ENCODE results near the gene METTL1. TPM values are rescaled to one million over a fixed set of nuclear protein-coding genes. Genes with fewer than 3 reads are reported as not detected.

METTL1 gene
- total and polyA plus RNA-seq, 2 experiments from 2014 or later = 18.9 to 39.5 TPM

DNA sequence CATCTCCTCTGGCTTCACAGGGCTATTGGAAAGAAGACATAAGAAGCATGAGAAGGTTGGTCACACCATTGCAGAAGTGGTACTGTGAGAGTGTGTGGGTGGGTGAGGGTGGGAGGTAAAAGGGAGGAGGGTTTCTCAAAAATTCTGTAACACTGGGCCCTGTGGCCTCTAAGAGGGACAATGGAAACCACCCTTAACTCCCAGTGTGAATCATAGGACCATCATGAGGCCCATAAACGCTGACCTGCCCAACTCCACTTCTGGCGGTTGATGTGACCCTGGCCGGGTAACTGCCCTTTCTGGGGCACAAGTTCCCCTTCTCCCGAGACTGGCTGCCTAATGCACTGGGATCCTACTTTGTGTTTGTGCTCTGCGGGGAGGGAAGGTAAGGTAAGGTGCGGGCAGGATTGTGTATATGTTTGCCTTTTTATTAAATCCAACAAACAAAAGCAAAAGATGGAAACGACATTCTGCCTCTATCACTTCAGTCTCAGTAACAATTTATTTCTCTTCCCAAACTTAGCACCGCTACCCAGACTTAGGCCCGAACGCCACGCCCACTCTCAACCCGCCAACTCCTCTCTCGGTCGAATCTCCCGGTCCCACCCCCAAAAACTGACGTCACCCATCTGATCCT is 551 bp downstream of the METTL1 start:
- H3K36me3 Mint-ChIP-seq (ENCODE audit: low read depth) = peaks cover 35% of the 10 kb centered on the region
- H3K4me3 Mint-ChIP-seq = peak overlapping the region; percentile 98
- ATAC-seq (peak; percentile 64), DNase-seq (ENCODE audit: low spot score) (peak; percentile 99)
- Histone ChIP-seq H2AFZ (no peak overlapping the region), H3K4me3 (peak overlapping the region; percentile 78), H3F3A (replicated peaks; ENCODE audit: low read depth) (peaks cover 5% of the 10 kb centered on the region; the same call in 1 of the 2 replicates), H3K9me2 (ENCODE audit: insufficient read depth) (no peaks in the 10 kb centered on the region), H3K27me3 (ENCODE audit: insufficient read depth) (peaks cover 35% of the 10 kb centered on the region), H3K4me1 (ENCODE audit: insufficient read depth) (peaks cover 10% of the 10 kb centered on the region; the same call in 1 of the 2 replicates), H3K4me2 (peak overlapping the region; percentile 99), H3K36me3 (ENCODE audit: insufficient read depth) (no peaks in the 10 kb centered on the region; the same call in 1 of the 2 replicates), H3K79me2 (replicated peaks; ENCODE audit: insufficient read depth) (no peaks in the 10 kb centered on the region), H3K27ac (ENCODE audit: low read depth) (peak overlapping the region; percentile 95), H4K20me1 (replicated peaks; ENCODE audit: insufficient read depth) (peaks cover 7% of the 10 kb centered on the region; the same call in 1 of the 2 replicates)
- TF ChIP-seq, protein P1, sequence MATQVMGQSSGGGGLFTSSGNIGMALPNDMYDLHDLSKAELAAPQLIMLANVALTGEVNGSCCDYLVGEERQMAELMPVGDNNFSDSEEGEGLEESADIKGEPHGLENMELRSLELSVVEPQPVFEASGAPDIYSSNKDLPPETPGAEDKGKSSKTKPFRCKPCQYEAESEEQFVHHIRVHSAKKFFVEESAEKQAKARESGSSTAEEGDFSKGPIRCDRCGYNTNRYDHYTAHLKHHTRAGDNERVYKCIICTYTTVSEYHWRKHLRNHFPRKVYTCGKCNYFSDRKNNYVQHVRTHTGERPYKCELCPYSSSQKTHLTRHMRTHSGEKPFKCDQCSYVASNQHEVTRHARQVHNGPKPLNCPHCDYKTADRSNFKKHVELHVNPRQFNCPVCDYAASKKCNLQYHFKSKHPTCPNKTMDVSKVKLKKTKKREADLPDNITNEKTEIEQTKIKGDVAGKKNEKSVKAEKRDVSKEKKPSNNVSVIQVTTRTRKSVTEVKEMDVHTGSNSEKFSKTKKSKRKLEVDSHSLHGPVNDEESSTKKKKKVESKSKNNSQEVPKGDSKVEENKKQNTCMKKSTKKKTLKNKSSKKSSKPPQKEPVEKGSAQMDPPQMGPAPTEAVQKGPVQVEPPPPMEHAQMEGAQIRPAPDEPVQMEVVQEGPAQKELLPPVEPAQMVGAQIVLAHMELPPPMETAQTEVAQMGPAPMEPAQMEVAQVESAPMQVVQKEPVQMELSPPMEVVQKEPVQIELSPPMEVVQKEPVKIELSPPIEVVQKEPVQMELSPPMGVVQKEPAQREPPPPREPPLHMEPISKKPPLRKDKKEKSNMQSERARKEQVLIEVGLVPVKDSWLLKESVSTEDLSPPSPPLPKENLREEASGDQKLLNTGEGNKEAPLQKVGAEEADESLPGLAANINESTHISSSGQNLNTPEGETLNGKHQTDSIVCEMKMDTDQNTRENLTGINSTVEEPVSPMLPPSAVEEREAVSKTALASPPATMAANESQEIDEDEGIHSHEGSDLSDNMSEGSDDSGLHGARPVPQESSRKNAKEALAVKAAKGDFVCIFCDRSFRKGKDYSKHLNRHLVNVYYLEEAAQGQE (IDR thresholded peaks at IDR 0.05; ENCODE audit: unreplicated experiment) = no peak
- TF ChIP-seq EZH2phosphoT487 (IDR thresholded peaks at IDR 0.05; ENCODE audit: unreplicated experiment) (no peak), POLR2AphosphoS5 (IDR thresholded peaks at IDR 0.05; ENCODE audit: low read depth) (no peak), ZNF114 (CRISPR knock-in tag; IDR thresholded peaks at IDR 0.05) (no peak), NANOG (IDR thresholded peaks at IDR 0.05; ENCODE audit: borderline replicate concordance) (no peak), JUNB (IDR thresholded peaks at IDR 0.05; ENCODE audit: unreplicated experiment) (no peak), ZNF331 (CRISPR knock-in tag; IDR thresholded peaks at IDR 0.05; ENCODE audit: low read depth) (no peak), STAT1 (IDR thresholded peaks at IDR 0.05; ENCODE audit: unreplicated experiment) (no peak)
- TF ChIP-seq, protein P2, sequence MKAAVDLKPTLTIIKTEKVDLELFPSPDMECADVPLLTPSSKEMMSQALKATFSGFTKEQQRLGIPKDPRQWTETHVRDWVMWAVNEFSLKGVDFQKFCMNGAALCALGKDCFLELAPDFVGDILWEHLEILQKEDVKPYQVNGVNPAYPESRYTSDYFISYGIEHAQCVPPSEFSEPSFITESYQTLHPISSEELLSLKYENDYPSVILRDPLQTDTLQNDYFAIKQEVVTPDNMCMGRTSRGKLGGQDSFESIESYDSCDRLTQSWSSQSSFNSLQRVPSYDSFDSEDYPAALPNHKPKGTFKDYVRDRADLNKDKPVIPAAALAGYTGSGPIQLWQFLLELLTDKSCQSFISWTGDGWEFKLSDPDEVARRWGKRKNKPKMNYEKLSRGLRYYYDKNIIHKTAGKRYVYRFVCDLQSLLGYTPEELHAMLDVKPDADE (IDR thresholded peaks at IDR 0.05) = no peak
- TF ChIP-seq, protein P3, sequence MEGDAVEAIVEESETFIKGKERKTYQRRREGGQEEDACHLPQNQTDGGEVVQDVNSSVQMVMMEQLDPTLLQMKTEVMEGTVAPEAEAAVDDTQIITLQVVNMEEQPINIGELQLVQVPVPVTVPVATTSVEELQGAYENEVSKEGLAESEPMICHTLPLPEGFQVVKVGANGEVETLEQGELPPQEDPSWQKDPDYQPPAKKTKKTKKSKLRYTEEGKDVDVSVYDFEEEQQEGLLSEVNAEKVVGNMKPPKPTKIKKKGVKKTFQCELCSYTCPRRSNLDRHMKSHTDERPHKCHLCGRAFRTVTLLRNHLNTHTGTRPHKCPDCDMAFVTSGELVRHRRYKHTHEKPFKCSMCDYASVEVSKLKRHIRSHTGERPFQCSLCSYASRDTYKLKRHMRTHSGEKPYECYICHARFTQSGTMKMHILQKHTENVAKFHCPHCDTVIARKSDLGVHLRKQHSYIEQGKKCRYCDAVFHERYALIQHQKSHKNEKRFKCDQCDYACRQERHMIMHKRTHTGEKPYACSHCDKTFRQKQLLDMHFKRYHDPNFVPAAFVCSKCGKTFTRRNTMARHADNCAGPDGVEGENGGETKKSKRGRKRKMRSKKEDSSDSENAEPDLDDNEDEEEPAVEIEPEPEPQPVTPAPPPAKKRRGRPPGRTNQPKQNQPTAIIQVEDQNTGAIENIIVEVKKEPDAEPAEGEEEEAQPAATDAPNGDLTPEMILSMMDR (conservative IDR thresholded peaks at IDR 0.05; ENCODE audit: low read depth in 2 of 2) = no peak
- H3K27ac Mint-ChIP-seq = peak overlapping the region; percentile 100
- no peaks in the 10 kb centered on the region; the same call in 2 of the 3 replicates for H3K9me3 Mint-ChIP-seq
- peaks cover 19% of the 10 kb centered on the region for H3K4me1 Mint-ChIP-seq
- H3K27me3 Mint-ChIP-seq (ENCODE audit: insufficient read depth, low read depth, poor library complexity) = peaks cover 22% of the 10 kb centered on the region
